K562 (cell line): ENCODE results near the gene TMOD2. TPM values are rescaled to one million over a fixed set of nuclear protein-coding genes. Genes with fewer than 3 reads are reported as not detected.

Experiments used
- ATAC-seq: fragments of 200-7000 bp; cut with Tn5 transposase; 3 replicates; pipeline ENCODE4 v1.9.1; 2020; ENCODE audit warnings: moderate library complexity
- BruUV-seq: library from RNA; stranded (reverse); fragments of 400-500 nt; replicated peaks from 2 replicates; lab custom pipeline; 2021; lab: Mats Ljungman, UMichigan
- CTCF ChIA-PET: fragments of 300-600 bp; formaldehyde crosslinking; extraction: SDS; loops from one replicate; lab custom pipeline; 2021; ENCODE audit warnings: low intra/inter-chr PET ratio; lab: Yijun Ruan, JAX
- POLR2A ChIA-PET: fragments of 300-600, 350-650 bp; sonication (Branson Sonifier 250); formaldehyde crosslinking; extraction: SDS; loops from one replicate; lab custom pipeline; 2021; ENCODE audit warnings: antibody characterized with exemption, inconsistent platforms; lab: Yijun Ruan, JAX
- DNase-seq, 4 experiments: peaks; one replicate each; pipeline versions ENCODE4 v3.0.0 to v3.0.0-alpha.2; 2011 to 2018; ENCODE audit warnings: low spot score in 3 of 4, mixed read lengths in 3 of 4; ENCODE audit errors: extremely low read depth in 1 of 4
- FAIRE-seq: peaks from 2 replicates; lab custom pipeline; 2011; peaks lifted over from hg19 to GRCh38; lab: Jason Lieb, UNC
- H2AFZ ChIP-seq: 2 replicates; pipeline ENCODE4 v1.6.0; 2011; ENCODE audit warnings: low read depth, low read length, control low read depth, inconsistent platforms
- H3K27ac ChIP-seq: fragments of 200-600 bp; 3 replicates; pipeline ENCODE4 v1.8.0; 2011; ENCODE audit warnings: low read depth, mild to moderate bottlenecking, control low read depth, inconsistent platforms, low read length, moderate library complexity, mixed read lengths; ENCODE audit errors: extremely low read depth
- H3K27me3 ChIP-seq, 2 experiments: fragments of 300-600 bp in 1 of 2; 2 replicates in 1 of 2; 3 replicates in 1 of 2; pipeline versions ENCODE4 v1.6.0 to v1.8.0; 2011; ENCODE audit warnings: inconsistent platforms in 2 of 2, low read length in 2 of 2, mild to moderate bottlenecking in 1 of 2, mixed read lengths in 1 of 2, moderate library complexity in 1 of 2; ENCODE audit not compliant: control insufficient read depth in 2 of 2, insufficient read depth in 2 of 2
- H3K36me3 ChIP-seq: fragments of 300-600 bp; 3 replicates; pipeline ENCODE4 v1.8.0; 2011; ENCODE audit warnings: mild to moderate bottlenecking, low read length, inconsistent platforms; ENCODE audit not compliant: control insufficient read depth, insufficient read depth
- H3K4me1 ChIP-seq, 2 experiments: fragments of 200-600 bp in 1 of 2; replicated peaks in 1 of 2; 2 replicates in 1 of 2; 3 replicates in 1 of 2; pipeline versions ENCODE4 v1.5.1 to v1.8.0; 2011; ENCODE audit warnings: inconsistent platforms in 2 of 2, low read length in 2 of 2, mild to moderate bottlenecking in 1 of 2, mixed read lengths in 1 of 2, moderate library complexity in 1 of 2; ENCODE audit not compliant: control insufficient read depth in 2 of 2, insufficient read depth in 2 of 2
- H3K4me2 ChIP-seq: 2 replicates; pipeline ENCODE4 v1.6.1; 2011; ENCODE audit warnings: low read length, control low read depth, inconsistent platforms, mixed read lengths; ENCODE audit not compliant: insufficient read depth
- H3K4me3 ChIP-seq: fragments of 200-600 bp; sonication (generic), shearing (Covaris generic); 2 replicates; pipeline ENCODE4 v1.5.1; 2016; ENCODE audit warnings: control low read depth, inconsistent platforms
- H3K79me2 ChIP-seq: fragments of 200-600 bp; 3 replicates; pipeline ENCODE4 v1.8.0; 2011; ENCODE audit warnings: low read length, inconsistent platforms; ENCODE audit not compliant: control insufficient read depth, insufficient read depth
- H3K9ac ChIP-seq, 2 experiments: 2 replicates each; pipeline versions ENCODE4 v1.6.0 to v1.6.1; 2011; ENCODE audit warnings: low read depth in 2 of 2, low read length in 2 of 2, control low read depth in 1 of 2, inconsistent platforms in 1 of 2, mild to moderate bottlenecking in 1 of 2, mixed read lengths in 1 of 2; ENCODE audit not compliant: insufficient read depth in 1 of 2
- H3K9me1 ChIP-seq: one replicate; pipeline ENCODE4 v1.6.0; 2011; ENCODE audit warnings: inconsistent platforms, mild to moderate bottlenecking, low read length, moderate library complexity; ENCODE audit not compliant: control insufficient read depth, insufficient read depth
- H3K9me3 ChIP-seq: replicated peaks from 2 replicates; pipeline ENCODE4 v1.5.1; 2011; ENCODE audit warnings: low read depth, low read length, inconsistent platforms; ENCODE audit not compliant: control insufficient read depth, insufficient read depth
- H4K20me1 ChIP-seq: replicated peaks from 2 replicates; pipeline ENCODE4 v1.6.1; 2011; ENCODE audit warnings: low read length, inconsistent platforms, mixed read lengths; ENCODE audit not compliant: control insufficient read depth, insufficient read depth
- CEBPB ChIP-seq: fragments of 450-650 bp; IDR thresholded peaks from 2 replicates; pipeline ENCODE4 v1.6.1; 2016; ENCODE audit warnings: missing genetic modification characterization, missing compliant biosample characterization
- CEBPG ChIP-seq, 3 experiments: fragments of 200-800 bp in 1 of 3; sonication (Bioruptor generic) in 1 of 3; sonication (generic) in 1 of 3; formaldehyde crosslinking in 1 of 3; IDR thresholded peaks in 2 of 3; conservative IDR thresholded peaks in 1 of 3; 2 replicates each; pipeline versions ENCODE4 v1.6.1 to v1.8.0; 2016 to 2022; ENCODE audit warnings: missing compliant biosample characterization in 2 of 3, missing genetic modification characterization in 2 of 3, mild to moderate bottlenecking in 1 of 3, missing genetic modification reagents in 1 of 3
- SPI1 ChIP-seq: IDR thresholded peaks from 2 replicates; pipeline ENCODE4 v1.6.1; 2011; ENCODE audit warnings: low read depth, low read length, control low read depth, borderline replicate concordance
- ZNF280B ChIP-seq: fragments of 250-450 bp; sonication (Bioruptor Pico); IDR thresholded peaks from 2 replicates; pipeline ENCODE4 v1.5.1; 2021; ENCODE audit warnings: mild to moderate bottlenecking
- WGBS: fragments of 100-300 bp; shearing (Covaris generic); methylation state at CpG from one replicate; pipeline ENCODE4 v1.1.6; 2016; ENCODE audit warnings: low coverage, mixed read lengths; ENCODE audit not compliant: insufficient coverage; ENCODE audit errors: missing lambda C conversion rate; 5-methylcytosine and 5-hydroxymethylcytosine counted together
- in situ Hi-C: fragments of 300-500 bp; cut with MboI; formaldehyde crosslinking; loops from 4 replicates; pipeline ENCODE4 v1.15.0; 2018; ENCODE audit warnings: inconsistent platforms, mixed read lengths
- intact Hi-C: fragments of 100-400 bp; cut with micrococcal nuclease; formaldehyde crosslinking; loops from 2 replicates; pipeline ENCODE4 v1.14.2; 2022
- polyA plus RNA-seq, 8 experiments: library from polyadenylated mRNA; depleted of rRNA in 4 of 8; stranded (reverse) in 5 of 8; unstranded in 3 of 8; fragments of >200 nt; fragmentation: Nextera tagmentation in 2 of 8; fragmentation: Illumina TruSeq in 1 of 8; extraction: Ambion mirVana in 2 of 8; extraction: Trizol in 1 of 8; gene quantifications; 2 replicates each; pipeline versions ENCODE4 v1.2.1 to v1.2.3, GENCODE V29; 2011 to 2014; ENCODE audit warnings: inconsistent platforms in 1 of 8, missing spikeins in 1 of 8
- total RNA-seq, 7 experiments: library from RNA; depleted of rRNA in 6 of 7; stranded (reverse); fragments of >200 nt in 6 of 7; fragmentation: Illumina TruSeq in 2 of 7; extraction: Trizol in 2 of 7; gene quantifications; 2 replicates each; pipeline versions ENCODE4 v1.2.1 to v1.2.3, GENCODE V29; 2011 to 2021; ENCODE audit warnings: low replicate concordance in 1 of 7

The TMOD2 gene
- total and polyA plus RNA-seq, 9 of the 15 experiments (the other 6 are each of a cell fraction or from before 2014, with no cell fraction given): 0.49 to 3.8 (median 3.0) TPM

DNA sequence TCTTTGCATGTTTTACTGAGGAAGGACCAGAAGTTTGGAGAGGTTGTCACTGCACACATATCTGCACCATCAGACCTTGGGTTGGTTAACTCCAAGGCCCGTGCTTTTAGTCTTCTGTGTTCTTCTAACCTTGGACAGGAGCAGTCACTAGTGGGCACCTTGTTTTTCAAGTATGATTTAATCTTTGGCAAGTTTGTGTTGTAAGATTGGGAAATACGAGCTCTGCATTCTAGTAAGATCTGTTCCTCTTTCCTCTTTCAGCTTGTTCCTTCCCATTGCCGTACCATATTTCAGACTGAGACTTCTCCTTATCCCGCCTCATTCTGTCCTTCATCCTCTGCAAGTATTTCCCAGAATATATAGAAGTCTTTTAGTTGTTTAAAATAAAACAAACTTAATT lies 5.1 kb downstream of the TMOD2 start:
- Histone ChIP-seq H3K4me3 (no peak overlapping the region), H3K9me1 (no peaks in the 10 kb centered on the region), H3K4me2 (no peak overlapping the region; the same call in 1 of the 2 replicates), H3K27me3 (no peaks in the 10 kb centered on the region; a peak in 1 of 5 replicates), H3K9ac (no peak overlapping the region), H3K27ac (no peak overlapping the region), H3K79me2 (no peaks in the 10 kb centered on the region; the same call in 2 of the 3 replicates), H2AFZ (peak overlapping the region; percentile 3; the same call in 1 of the 2 replicates), H3K4me1 (peaks cover 10 to 21% of the 10 kb centered on the region in 2 experiments; a peak in 4 of 5 replicates), H4K20me1 (no peaks in the 10 kb centered on the region), H3K9me3 (no peaks in the 10 kb centered on the region), H3K36me3 (no peaks in the 10 kb centered on the region; the same call in 1 of the 3 replicates)
- ChIA-PET CTCF (no interaction called here), POLR2A (interaction anchor here (0.7 to 1.0 kb wide), 3 partner anchors 14 to 117 kb away, joined by 3 to 4 read pairs (median 4); partner anchors contain the start of gene LYSMD2)
- WGBS: 32% methylated on average over 4 of the region's 4 CpGs
- in situ Hi-C loops (no loop called here), intact Hi-C loops (no loop called here)
- ATAC-seq (peak; percentile 26), FAIRE-seq (no peak), DNase-seq (peak in 1 of 4 experiments; percentile 32)
- TF ChIP-seq SPI1 (peak; percentile 8; the same call in 1 of the 2 replicates), CEBPB (tag) (peak; percentile 63), ZNF280B (no peak), CEBPG (CRISPR knock-in tag; IDR thresholded peaks at IDR 0.05) (no peak), CEBPG (tag; conservative IDR thresholded peaks at IDR 0.05 in 1 of 2, IDR thresholded peaks at IDR 0.05 in 1 of 2) (peak; percentile 42 to 44; a peak in 3 of 4 replicates)
- BruUV-seq: no TSS peak
